ENCODE data around the gene CPM.

The CPM gene

GRCh38 chr12:68863109-68863770, 69.7 kb downstream of the CPM start:
- Histone ChIP-seq H3K79me2 (ENCODE audit: insufficient read depth, low read length) (no peaks in the 10 kb centered on the region), H3K9me2 (replicated peaks; ENCODE audit: low read depth, low read length) (no peaks in the 10 kb centered on the region), H3K9ac (ENCODE audit: low read depth, low read length, poor library complexity, severe bottlenecking) (peak overlapping the region; percentile 17), H3K4me3 (ENCODE audit: low read length, poor library complexity, severe bottlenecking) (peak overlapping the region; percentile 43), H3K36me3 (ENCODE audit: insufficient read depth, low read length) (no peaks in the 10 kb centered on the region), H3F3A (ENCODE audit: low read depth) (no peaks in the 10 kb centered on the region), H2AFZ (ENCODE audit: low read length) (peak overlapping the region; percentile 86), H3K4me2 (ENCODE audit: low read depth, low read length, poor library complexity, severe bottlenecking) (peak overlapping the region; percentile 63), H3K4me1 (ENCODE audit: insufficient read depth, low read length, poor library complexity, severe bottlenecking) (peaks cover 3% of the 10 kb centered on the region), H4K20me1 (ENCODE audit: insufficient read depth, low read length, poor library complexity, severe bottlenecking) (no peaks in the 10 kb centered on the region), H3K27me3 (ENCODE audit: insufficient read depth, low read length, poor library complexity, severe bottlenecking) (no peaks in the 10 kb centered on the region), H3K9me3 (ENCODE audit: insufficient read depth, low read depth, low read length) (no peaks in the 10 kb centered on the region)
- TF ChIP-seq, protein P1, sequence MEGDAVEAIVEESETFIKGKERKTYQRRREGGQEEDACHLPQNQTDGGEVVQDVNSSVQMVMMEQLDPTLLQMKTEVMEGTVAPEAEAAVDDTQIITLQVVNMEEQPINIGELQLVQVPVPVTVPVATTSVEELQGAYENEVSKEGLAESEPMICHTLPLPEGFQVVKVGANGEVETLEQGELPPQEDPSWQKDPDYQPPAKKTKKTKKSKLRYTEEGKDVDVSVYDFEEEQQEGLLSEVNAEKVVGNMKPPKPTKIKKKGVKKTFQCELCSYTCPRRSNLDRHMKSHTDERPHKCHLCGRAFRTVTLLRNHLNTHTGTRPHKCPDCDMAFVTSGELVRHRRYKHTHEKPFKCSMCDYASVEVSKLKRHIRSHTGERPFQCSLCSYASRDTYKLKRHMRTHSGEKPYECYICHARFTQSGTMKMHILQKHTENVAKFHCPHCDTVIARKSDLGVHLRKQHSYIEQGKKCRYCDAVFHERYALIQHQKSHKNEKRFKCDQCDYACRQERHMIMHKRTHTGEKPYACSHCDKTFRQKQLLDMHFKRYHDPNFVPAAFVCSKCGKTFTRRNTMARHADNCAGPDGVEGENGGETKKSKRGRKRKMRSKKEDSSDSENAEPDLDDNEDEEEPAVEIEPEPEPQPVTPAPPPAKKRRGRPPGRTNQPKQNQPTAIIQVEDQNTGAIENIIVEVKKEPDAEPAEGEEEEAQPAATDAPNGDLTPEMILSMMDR (conservative IDR thresholded peaks at IDR 0.05; ENCODE audit: low read length) = no peak
- no peak for TF ChIP-seq EZH2phosphoT487 (IDR thresholded peaks at IDR 0.05; ENCODE audit: borderline replicate concordance)

DNA sequence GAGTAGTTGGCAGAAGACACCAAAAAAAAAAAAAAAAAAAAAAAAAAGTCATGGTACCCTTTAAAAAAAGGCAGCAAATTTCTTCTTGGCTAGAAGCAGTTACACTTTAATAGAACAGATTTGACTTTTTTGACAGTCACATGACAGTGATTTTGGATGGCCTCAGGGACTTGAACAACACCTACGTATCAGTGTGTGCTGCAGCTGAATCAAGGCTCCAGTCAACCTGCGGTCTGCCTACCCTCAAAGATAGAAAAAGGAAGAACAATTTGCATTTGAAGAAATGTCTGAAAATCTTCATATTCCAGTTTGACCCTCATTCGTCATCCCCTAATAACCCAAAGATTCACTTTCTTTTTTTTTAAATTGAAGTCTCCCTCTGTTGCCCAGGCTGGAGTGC, 71.1 kb downstream of the CPM start:
- Histone ChIP-seq H3K4me1 (ENCODE audit: insufficient read depth, low read length, poor library complexity, severe bottlenecking) (peaks cover 3% of the 10 kb centered on the region), H3K27me3 (ENCODE audit: insufficient read depth, low read length, poor library complexity, severe bottlenecking) (no peaks in the 10 kb centered on the region), H3K79me2 (ENCODE audit: insufficient read depth, low read length) (no peaks in the 10 kb centered on the region), H3K4me3 (ENCODE audit: low read length, poor library complexity, severe bottlenecking) (no peak overlapping the region), H3K36me3 (ENCODE audit: insufficient read depth, low read length) (no peaks in the 10 kb centered on the region), H3F3A (ENCODE audit: low read depth) (no peaks in the 10 kb centered on the region), H2AFZ (ENCODE audit: low read length) (no peak overlapping the region), H3K9me3 (ENCODE audit: insufficient read depth, low read depth, low read length) (no peaks in the 10 kb centered on the region), H3K9me2 (replicated peaks; ENCODE audit: low read depth, low read length) (no peaks in the 10 kb centered on the region), H3K9ac (ENCODE audit: low read depth, low read length, poor library complexity, severe bottlenecking) (no peak overlapping the region), H3K4me2 (ENCODE audit: low read depth, low read length, poor library complexity, severe bottlenecking) (no peak overlapping the region), H4K20me1 (ENCODE audit: insufficient read depth, low read length, poor library complexity, severe bottlenecking) (no peaks in the 10 kb centered on the region)
- no peak for TF ChIP-seq EZH2phosphoT487 (IDR thresholded peaks at IDR 0.05; ENCODE audit: borderline replicate concordance)
- TF ChIP-seq, protein P1 (conservative IDR thresholded peaks at IDR 0.05; ENCODE audit: low read length) = no peak

DNA sequence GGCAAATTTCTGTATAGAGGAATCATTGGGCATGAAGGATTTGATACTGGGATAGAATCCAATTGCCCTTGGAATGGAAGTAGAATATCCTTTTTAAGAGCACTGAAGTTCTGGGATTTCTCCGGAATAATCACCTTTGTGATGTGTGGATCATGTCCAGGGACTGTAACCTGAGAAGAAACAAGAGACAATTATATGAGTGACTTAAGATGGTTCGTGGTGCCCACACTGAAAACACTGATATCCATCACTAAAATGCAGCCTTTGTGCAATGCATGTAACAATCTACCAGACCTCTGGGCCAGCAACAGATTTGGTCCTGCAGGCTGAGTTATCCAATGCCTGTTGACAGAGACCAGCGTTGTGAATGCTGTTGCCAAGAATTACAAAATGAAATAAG, 76.5 kb downstream of the CPM start:
- Histone ChIP-seq H3K9ac (ENCODE audit: low read depth, low read length, poor library complexity, severe bottlenecking) (no peak overlapping the region), H3K27me3 (ENCODE audit: insufficient read depth, low read length, poor library complexity, severe bottlenecking) (no peaks in the 10 kb centered on the region), H3F3A (ENCODE audit: low read depth) (no peaks in the 10 kb centered on the region), H3K79me2 (ENCODE audit: insufficient read depth, low read length) (no peaks in the 10 kb centered on the region), H2AFZ (ENCODE audit: low read length) (no peak overlapping the region), H3K4me1 (ENCODE audit: insufficient read depth, low read length, poor library complexity, severe bottlenecking) (no peaks in the 10 kb centered on the region), H3K36me3 (ENCODE audit: insufficient read depth, low read length) (no peaks in the 10 kb centered on the region), H3K9me2 (replicated peaks; ENCODE audit: low read depth, low read length) (no peaks in the 10 kb centered on the region), H3K4me3 (ENCODE audit: low read length, poor library complexity, severe bottlenecking) (no peak overlapping the region), H3K4me2 (ENCODE audit: low read depth, low read length, poor library complexity, severe bottlenecking) (no peak overlapping the region), H4K20me1 (ENCODE audit: insufficient read depth, low read length, poor library complexity, severe bottlenecking) (no peaks in the 10 kb centered on the region), H3K9me3 (ENCODE audit: insufficient read depth, low read depth, low read length) (no peaks in the 10 kb centered on the region)
- TF ChIP-seq, protein P1 (conservative IDR thresholded peaks at IDR 0.05; ENCODE audit: low read length) = no peak
- TF ChIP-seq EZH2phosphoT487 (IDR thresholded peaks at IDR 0.05; ENCODE audit: borderline replicate concordance) = no peak

Measured in Loucy (cell line).